OCI-LY7 (cell line): ENCODE results near the gene NSRP1. TPM values are rescaled to one million over a fixed set of nuclear protein-coding genes. Genes with fewer than 3 reads are reported as not detected.
A peak's percentile ranks its signal among the peaks of the same experiment; 100 is the strongest.

Source experiments
- BruUV-seq: library from RNA; stranded (reverse); fragments of 400-500 nt; replicated peaks from 2 replicates; lab custom pipeline; 2021; lab: Mats Ljungman, UMichigan
- CTCF ChIA-PET: fragments of 300-600 bp; sonication (Branson Sonifier 250); formaldehyde crosslinking; loops from one replicate; lab custom pipeline; 2022; ENCODE audit warnings: antibody characterized with exemption; ENCODE audit not compliant: unreplicated experiment; lab: Charles Lee
- POLR2A ChIA-PET: fragments of 300-600 bp; sonication (Branson Sonifier 250); formaldehyde crosslinking; loops from one replicate; lab custom pipeline; 2022; ENCODE audit warnings: antibody characterized with exemption; lab: Charles Lee
- DNase-seq: peaks from one replicate; pipeline ENCODE4 v3.0.0-alpha.2; 2015; ENCODE audit warnings: low spot score
- H2AFZ ChIP-seq: fragments of 200-600 bp; sonication (generic), shearing (Covaris generic); 2 replicates; pipeline ENCODE4 v1.6.1; 2014; ENCODE audit warnings: mild to moderate bottlenecking, antibody characterized with exemption, low read length, moderate library complexity
- H3K27ac ChIP-seq: fragments of 200-600 bp; sonication (generic); 2 replicates; pipeline ENCODE4 v1.5.1; 2014; ENCODE audit warnings: mixed run types, low read depth, mild to moderate bottlenecking, moderate library complexity, low read length, inconsistent platforms; ENCODE audit not compliant: poor library complexity, severe bottlenecking
- H3K36me3 ChIP-seq: fragments of 200-600 bp; sonication (generic); 2 replicates; pipeline ENCODE4 v1.6.1; 2014; ENCODE audit warnings: mild to moderate bottlenecking, antibody characterized with exemption, low read length, moderate library complexity, mixed read lengths; ENCODE audit not compliant: insufficient read depth
- H3K4me1 ChIP-seq: fragments of 200-600 bp; sonication (generic); 2 replicates; pipeline ENCODE4 v1.5.1; 2014; ENCODE audit warnings: mild to moderate bottlenecking, low read length; ENCODE audit not compliant: insufficient read depth, poor library complexity, severe bottlenecking
- H3K4me2 ChIP-seq: fragments of 200-600 bp; sonication (generic); 2 replicates; pipeline ENCODE4 v1.6.1; 2014; ENCODE audit warnings: mild to moderate bottlenecking, low read length
- H3K4me3 ChIP-seq: fragments of 200-600 bp; sonication (generic); 2 replicates; pipeline ENCODE4 v1.5.1; 2014; ENCODE audit warnings: mild to moderate bottlenecking, low read depth, low read length; ENCODE audit not compliant: poor library complexity, severe bottlenecking
- H3K79me2 ChIP-seq: fragments of 200-600 bp; sonication (generic); 2 replicates; pipeline ENCODE4 v1.6.1; 2016; ENCODE audit warnings: low read depth, mild to moderate bottlenecking, low read length, moderate library complexity, mixed read lengths; ENCODE audit not compliant: insufficient read depth
- H3K9me2 ChIP-seq: fragments of 200-600 bp; sonication (generic); 2 replicates; pipeline ENCODE4 v1.6.1; 2016; ENCODE audit warnings: mild to moderate bottlenecking, low read length, mixed read lengths; ENCODE audit not compliant: insufficient read depth
- H3K9me3 ChIP-seq: fragments of 200-600 bp; sonication (generic); 2 replicates; pipeline ENCODE4 v1.6.1; 2014; ENCODE audit warnings: mild to moderate bottlenecking, mixed run types, low read length, mixed read lengths
- H4K20me1 ChIP-seq: fragments of 200-600 bp; sonication (generic); 2 replicates; pipeline ENCODE4 v1.6.1; 2014; ENCODE audit warnings: mild to moderate bottlenecking, antibody characterized with exemption, low read length, moderate library complexity, mixed read lengths; ENCODE audit not compliant: insufficient read depth
- EZH2phosphoT487 ChIP-seq: fragments of 200-600 bp; sonication (generic); IDR thresholded peaks from 2 replicates; pipeline ENCODE4 v1.6.1; 2018; ENCODE audit warnings: low read depth, borderline replicate concordance, mild to moderate bottlenecking, mixed run types, antibody characterized with exemption, low read length, moderate library complexity, mixed read lengths
- intact Hi-C: fragments of 100-400 bp; cut with micrococcal nuclease; formaldehyde crosslinking; loops from one replicate; pipeline ENCODE4 v1.10.0; 2022; ENCODE audit not compliant: unreplicated experiment
- total RNA-seq, 2 experiments: library from RNA; depleted of rRNA in 1 of 2; stranded (reverse); fragments of >200 nt in 1 of 2; shearing (Covaris generic) in 1 of 2; gene quantifications; 2 replicates each; pipeline ENCODE4 v1.2.3, GENCODE V29; 2014 to 2022
- TF ChIP-seq, protein P1 (sequence below): fragments of 200-600 bp; sonication (generic); conservative IDR thresholded peaks from 2 replicates; pipeline ENCODE4 v1.5.1; 2014; ENCODE audit warnings: mild to moderate bottlenecking, antibody characterized with exemption, low read length, moderate library complexity, mixed read lengths

The NSRP1 gene
- total RNA-seq, 2 experiments from 2014 or later, result 18.6 to 44.1 TPM

DNA sequence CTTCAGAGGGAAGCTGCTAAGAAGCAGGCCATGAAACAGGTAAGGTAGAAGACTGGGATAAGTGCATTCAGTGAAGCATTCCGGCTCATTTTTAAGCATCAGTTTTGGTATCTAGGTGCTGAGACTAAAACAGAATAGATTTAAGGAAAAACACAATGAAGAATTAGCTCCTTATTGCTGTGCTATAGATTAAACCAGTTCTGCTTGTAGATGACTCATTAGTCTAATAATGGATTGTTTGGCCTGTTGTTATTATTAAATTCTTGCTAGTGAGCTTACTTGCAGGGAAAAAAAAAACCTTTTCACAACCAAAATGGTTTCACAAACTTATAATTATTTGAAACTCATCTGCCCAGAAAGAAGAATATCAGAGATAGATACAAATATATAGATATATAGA lies 55.9 kb downstream of the NSRP1 start:
- H3K79me2 ChIP-seq, result peaks cover 26% of the 10 kb centered on the region; the same call in 1 of the 2 replicates
- CTCF ChIA-PET, result no interaction called here
- no peak overlapping the region for H3K27ac ChIP-seq
- BruUV-seq, result no TSS peak
- TF ChIP-seq EZH2phosphoT487, result no peak
- TF ChIP-seq, protein P1, sequence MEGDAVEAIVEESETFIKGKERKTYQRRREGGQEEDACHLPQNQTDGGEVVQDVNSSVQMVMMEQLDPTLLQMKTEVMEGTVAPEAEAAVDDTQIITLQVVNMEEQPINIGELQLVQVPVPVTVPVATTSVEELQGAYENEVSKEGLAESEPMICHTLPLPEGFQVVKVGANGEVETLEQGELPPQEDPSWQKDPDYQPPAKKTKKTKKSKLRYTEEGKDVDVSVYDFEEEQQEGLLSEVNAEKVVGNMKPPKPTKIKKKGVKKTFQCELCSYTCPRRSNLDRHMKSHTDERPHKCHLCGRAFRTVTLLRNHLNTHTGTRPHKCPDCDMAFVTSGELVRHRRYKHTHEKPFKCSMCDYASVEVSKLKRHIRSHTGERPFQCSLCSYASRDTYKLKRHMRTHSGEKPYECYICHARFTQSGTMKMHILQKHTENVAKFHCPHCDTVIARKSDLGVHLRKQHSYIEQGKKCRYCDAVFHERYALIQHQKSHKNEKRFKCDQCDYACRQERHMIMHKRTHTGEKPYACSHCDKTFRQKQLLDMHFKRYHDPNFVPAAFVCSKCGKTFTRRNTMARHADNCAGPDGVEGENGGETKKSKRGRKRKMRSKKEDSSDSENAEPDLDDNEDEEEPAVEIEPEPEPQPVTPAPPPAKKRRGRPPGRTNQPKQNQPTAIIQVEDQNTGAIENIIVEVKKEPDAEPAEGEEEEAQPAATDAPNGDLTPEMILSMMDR, result no peak
- H3K4me2 ChIP-seq, result no peak overlapping the region
- H2AFZ ChIP-seq, result no peak overlapping the region
- no peak overlapping the region for H3K4me3 ChIP-seq
- H4K20me1 ChIP-seq, result peaks cover 10% of the 10 kb centered on the region; the same call in 1 of the 2 replicates
- H3K36me3 ChIP-seq, result peaks cover 75% of the 10 kb centered on the region
- peaks cover 17% of the 10 kb centered on the region for H3K4me1 ChIP-seq
- no peaks in the 10 kb centered on the region for H3K9me2 ChIP-seq
- POLR2A ChIA-PET, result interaction anchor here (1.2 kb wide), 1 partner anchor 16 kb away, joined by 4 read pairs; no protein-coding TSS in a partner anchor
- intact Hi-C loops, result no loop called here
- no peak for DNase-seq
- no peaks in the 10 kb centered on the region; the same call in 1 of the 2 replicates for H3K9me3 ChIP-seq

DNA sequence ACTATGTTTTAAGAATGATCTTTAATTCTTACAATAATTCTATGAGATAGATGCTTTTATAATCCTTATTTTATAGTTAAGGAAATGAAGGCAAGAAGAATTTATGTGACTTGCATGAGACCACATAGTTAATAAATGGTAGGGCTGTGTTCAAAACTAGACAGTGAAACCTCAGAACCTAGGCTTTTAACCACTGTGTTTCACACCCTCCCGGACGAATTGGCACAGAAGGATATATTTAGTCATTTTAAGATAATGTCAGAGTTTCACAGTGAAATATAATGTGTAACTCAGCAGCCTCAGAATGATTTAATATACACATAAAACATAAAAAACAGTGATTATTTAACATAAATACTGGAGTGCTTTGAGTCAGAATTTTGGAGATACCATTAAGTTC lies 57.0 kb downstream of the NSRP1 start:
- Histone ChIP-seq H3K4me1 (peaks cover 17% of the 10 kb centered on the region), H3K9me2 (no peaks in the 10 kb centered on the region), H3K4me2 (no peak overlapping the region), H4K20me1 (peaks cover 10% of the 10 kb centered on the region; the same call in 1 of the 2 replicates), H3K36me3 (peaks cover 81% of the 10 kb centered on the region), H2AFZ (no peak overlapping the region), H3K79me2 (peaks cover 25% of the 10 kb centered on the region; the same call in 1 of the 2 replicates), H3K4me3 (no peak overlapping the region), H3K9me3 (no peaks in the 10 kb centered on the region; the same call in 1 of the 2 replicates), H3K27ac (no peak overlapping the region)
- ChIA-PET CTCF (no interaction called here), POLR2A (interaction anchor here (1.2 kb wide), 1 partner anchor 17 kb away, joined by 4 read pairs; no protein-coding TSS in a partner anchor)
- no peak for DNase-seq
- intact Hi-C loops, result no loop called here
- TSS peak; percentile 17 for BruUV-seq
- TF ChIP-seq, protein P1, result no peak
- no peak for TF ChIP-seq EZH2phosphoT487

DNA sequence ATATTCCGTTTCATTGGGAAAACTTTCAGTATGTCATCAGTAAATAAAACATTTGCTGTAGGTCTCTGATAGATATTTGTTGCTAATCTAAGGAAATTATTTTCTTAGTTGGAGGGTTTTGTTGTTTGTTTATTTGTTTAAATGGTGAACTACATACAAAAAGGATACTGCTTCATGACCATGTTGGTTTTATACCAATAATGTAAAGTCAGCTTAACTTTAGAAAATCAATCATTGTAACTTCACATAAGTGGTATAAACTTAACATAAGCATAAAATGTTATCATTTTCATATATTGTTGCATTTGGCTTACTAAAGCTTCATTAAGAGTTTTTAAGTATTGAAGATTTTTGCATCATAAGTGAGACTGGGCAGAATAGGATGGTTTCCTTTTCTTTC lies 57.9 kb downstream of the NSRP1 start:
- BruUV-seq, result no TSS peak
- intact Hi-C loops, result no loop called here
- Histone ChIP-seq H3K9me2 (no peaks in the 10 kb centered on the region), H2AFZ (no peak overlapping the region), H3K4me2 (no peak overlapping the region), H3K27ac (no peak overlapping the region), H3K79me2 (peaks cover 16% of the 10 kb centered on the region; the same call in 1 of the 2 replicates), H3K4me3 (no peak overlapping the region), H4K20me1 (peaks cover 10% of the 10 kb centered on the region; the same call in 1 of the 2 replicates), H3K4me1 (peaks cover 17% of the 10 kb centered on the region), H3K9me3 (no peaks in the 10 kb centered on the region; the same call in 1 of the 2 replicates), H3K36me3 (peaks cover 82% of the 10 kb centered on the region)
- ChIA-PET CTCF (no interaction called here), POLR2A (interaction anchor here (0.9 kb wide), 1 partner anchor 23 kb away, joined by 6 read pairs; no protein-coding TSS in a partner anchor)
- DNase-seq, result no peak
- TF ChIP-seq, protein P1, result no peak
- TF ChIP-seq EZH2phosphoT487, result no peak
